Dedifferentiated amniotic fluid mesenchymal stem cell (primary cell): ENCODE measurements around the gene MAN2A1.
A peak's percentile ranks its signal among the peaks of the same experiment; 100 is the strongest.

ENCODE experiments used
- DNase-seq: peaks from one replicate; pipeline ENCODE4 v3.0.0-alpha.2; 2016; ENCODE audit errors: extremely low spot score

The MAN2A1 gene

DNA sequence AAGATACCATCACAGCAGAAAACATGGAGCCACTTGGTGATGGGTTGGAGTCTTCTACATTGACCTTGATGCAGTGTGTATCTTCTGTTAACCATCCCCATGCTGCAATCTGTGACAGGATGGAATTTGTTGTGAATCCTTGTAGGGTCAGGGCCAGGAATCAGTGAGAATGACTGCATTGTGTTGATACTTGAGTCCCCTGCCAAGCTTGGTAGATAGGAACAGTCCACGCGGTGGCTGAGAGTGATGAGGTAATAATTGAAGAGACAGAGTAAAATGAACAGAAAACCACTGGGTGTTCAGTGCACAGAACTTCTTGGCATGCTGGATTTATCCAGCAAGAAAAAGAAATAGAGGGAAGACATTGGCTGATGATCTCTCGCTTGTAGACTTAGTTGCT, 217.5 kb downstream of the MAN2A1 start:
- DNase-seq, result no peak

DNA sequence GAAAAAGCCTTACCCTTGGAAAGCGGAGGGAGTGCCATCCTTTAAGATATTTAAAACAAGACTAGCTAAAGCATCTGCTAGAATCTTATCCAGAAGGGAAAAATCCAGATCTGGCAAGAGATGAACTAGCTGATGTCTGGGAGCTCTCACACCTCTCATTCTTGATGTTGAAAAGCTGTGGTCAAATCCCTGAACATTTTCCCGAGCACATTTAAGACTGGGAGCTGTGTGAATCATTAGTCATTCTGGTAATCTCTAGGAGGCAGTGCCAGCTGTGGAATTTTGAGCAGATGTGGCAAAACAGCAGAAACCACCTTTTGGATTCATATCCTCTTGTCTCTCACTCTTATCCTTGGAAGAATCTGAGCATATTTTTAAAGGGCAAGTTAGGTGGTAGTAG, 218.0 kb downstream of the MAN2A1 start:
- peak; percentile 32 for DNase-seq

DNA sequence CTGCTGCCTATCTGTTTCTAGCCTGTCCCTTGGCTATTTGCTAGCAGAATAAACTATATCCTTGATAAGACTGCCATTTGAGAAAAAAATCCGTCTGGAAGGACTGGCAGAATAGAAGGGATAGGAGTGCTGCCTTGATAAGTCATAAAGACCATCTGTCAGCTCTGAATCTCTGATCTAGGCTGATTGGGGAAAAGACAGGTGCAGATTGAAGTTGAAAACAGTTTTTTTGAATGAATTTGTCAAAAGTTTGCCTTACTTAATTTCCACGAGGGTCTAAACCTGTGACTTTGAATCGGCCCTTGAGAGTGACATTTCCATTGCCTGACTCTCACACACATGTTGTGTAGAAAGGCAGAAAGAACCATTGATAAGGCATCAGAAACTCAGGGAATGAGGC, 218.6 kb downstream of the MAN2A1 start:
- DNase-seq, result no peak

DNA sequence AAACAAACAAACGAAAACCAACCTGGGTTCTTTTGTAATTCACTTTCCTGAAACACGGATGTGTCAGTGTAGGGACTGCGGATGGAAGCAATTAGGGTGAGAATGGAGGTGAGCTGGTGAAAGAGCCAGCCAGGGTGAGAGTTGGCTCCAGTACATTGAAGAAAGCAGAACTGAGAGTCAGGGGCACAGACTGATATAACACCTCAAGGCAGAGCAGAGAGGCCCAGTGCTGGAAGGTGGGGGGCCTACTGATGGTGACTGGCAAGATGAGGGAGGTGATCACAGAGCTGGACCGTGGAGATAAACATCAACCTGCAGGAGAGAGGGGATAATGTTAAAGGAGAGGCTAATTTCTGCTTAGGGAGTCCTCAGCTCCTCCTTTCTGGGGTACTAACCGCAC, 221.1 kb downstream of the MAN2A1 start:
- no peak for DNase-seq

DNA sequence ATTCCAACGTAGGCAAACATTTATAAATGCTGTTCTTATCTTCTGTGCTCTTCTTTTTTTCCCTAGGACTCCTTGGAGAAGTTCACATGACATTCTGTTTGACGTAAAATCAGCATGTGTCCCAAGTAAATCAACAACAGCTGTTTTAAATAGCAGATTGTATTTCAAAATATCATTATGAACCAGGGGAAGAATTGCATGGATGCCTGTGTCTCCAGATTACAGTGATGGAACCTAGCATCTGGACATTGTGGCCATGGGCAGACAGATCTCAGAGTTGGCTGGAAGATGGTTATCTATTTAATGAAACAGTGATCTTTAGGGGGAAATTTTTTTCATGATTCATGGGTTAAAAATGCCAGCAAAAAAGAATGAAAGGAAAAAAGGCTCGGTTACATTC, 222.0 kb downstream of the MAN2A1 start:
- DNase-seq, result peak; percentile 78

DNA sequence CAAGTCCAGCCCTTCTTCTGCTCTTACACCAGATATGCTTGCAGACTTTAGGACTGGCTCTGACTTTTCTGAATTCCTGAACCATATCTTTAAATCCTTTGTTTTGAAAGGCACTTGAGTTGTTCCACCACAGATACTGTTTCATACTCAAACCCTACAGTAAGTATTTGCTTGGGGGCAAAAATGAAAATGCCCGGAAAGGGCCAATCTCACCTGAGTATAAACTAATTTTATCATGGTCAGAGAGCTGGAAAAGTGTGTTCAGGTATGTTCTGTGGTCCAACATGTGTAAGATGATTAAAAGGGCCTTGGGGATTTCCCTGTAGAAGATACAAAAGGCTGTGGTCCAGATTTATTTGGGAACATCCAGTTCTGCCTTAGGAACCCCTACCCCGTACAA, 225.2 kb downstream of the MAN2A1 start:
- no peak for DNase-seq

DNA sequence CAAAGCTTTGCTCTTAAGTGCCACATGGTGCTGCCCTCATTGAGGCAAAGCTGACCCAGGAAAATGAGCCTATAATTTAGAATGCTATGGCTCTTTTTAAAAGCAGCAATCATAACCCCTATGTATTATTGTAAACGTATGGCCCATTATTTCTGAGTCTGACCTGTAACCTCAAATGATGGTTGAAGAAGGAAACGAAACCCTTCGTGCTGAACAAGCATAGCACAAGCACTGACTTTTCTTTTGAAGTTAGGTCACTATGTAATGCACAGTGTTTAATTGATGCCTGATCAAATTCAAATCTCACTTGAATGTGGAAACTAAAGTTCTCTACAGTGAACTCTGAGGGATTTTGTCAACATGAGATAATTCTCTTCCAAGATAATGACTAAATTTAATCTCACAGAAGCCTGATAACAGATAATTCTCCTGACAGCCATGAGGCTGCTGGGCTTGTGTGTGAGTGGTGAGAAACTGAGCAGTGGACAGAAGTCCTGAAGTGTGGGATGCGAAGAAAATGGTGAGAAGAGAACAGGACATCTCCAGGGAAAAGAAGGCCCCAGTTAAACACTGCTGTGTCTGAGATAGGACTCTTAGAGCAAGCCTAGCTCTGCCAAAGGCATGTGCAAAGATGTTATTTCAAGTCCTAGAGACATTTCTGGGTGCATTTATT, 226.9 kb downstream of the MAN2A1 start:
- no peak for DNase-seq
